Panc1 (cell line): ENCODE measurements around the gene GRIN2A.

ENCODE experiments used
- POLR2AphosphoS5 ChIP-seq: IDR thresholded peaks from 2 replicates; pipeline ENCODE4 v1.6.1; 2012; ENCODE audit warnings: mild to moderate bottlenecking, low read depth, low read length, moderate library complexity
- SIN3A ChIP-seq: IDR thresholded peaks from 2 replicates; pipeline ENCODE4 v1.6.1; 2012; ENCODE audit warnings: low read depth, mild to moderate bottlenecking, low read length, moderate library complexity, borderline replicate concordance; ENCODE audit not compliant: insufficient read depth
- TCF7L2 ChIP-seq: IDR thresholded peaks from 2 replicates; pipeline ENCODE4 v1.6.1; 2011; ENCODE audit warnings: mild to moderate bottlenecking, low read depth, low read length, inconsistent platforms
- TF ChIP-seq, protein P1 (sequence below): fragments of 450-650 bp; IDR thresholded peaks from 2 replicates; pipeline ENCODE4 v1.5.1; 2017; ENCODE audit warnings: mild to moderate bottlenecking
- TF ChIP-seq, protein P2 (sequence below), 2 experiments: IDR thresholded peaks; 2 replicates each; pipeline ENCODE4 v1.6.1; 2011 to 2012; ENCODE audit warnings: low read depth in 2 of 2, control low read depth in 1 of 2, low read length in 1 of 2, mild to moderate bottlenecking in 1 of 2, moderate library complexity in 1 of 2; ENCODE audit not compliant: insufficient read depth in 1 of 2

DNA sequence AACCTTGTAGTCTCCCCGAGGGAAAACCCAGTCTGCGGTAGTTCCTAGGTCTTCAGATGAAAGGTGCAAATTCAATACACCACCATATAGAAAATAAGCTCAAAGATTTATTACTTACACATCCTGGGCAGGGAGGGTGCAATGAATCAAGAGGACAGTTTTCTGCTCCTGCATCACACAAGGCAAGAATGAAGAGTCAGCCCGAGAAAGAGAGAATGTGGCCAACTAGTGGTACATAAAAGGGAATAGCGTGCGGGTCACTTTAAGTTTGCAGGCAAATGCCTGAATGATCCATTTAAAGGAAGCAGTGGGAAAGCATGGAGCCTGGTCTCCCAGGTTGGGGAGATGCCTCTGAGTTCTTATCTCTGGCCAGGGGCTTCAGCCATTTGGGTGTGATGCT is 403.4 kb downstream of the GRIN2A start:
- TF ChIP-seq, protein P1, sequence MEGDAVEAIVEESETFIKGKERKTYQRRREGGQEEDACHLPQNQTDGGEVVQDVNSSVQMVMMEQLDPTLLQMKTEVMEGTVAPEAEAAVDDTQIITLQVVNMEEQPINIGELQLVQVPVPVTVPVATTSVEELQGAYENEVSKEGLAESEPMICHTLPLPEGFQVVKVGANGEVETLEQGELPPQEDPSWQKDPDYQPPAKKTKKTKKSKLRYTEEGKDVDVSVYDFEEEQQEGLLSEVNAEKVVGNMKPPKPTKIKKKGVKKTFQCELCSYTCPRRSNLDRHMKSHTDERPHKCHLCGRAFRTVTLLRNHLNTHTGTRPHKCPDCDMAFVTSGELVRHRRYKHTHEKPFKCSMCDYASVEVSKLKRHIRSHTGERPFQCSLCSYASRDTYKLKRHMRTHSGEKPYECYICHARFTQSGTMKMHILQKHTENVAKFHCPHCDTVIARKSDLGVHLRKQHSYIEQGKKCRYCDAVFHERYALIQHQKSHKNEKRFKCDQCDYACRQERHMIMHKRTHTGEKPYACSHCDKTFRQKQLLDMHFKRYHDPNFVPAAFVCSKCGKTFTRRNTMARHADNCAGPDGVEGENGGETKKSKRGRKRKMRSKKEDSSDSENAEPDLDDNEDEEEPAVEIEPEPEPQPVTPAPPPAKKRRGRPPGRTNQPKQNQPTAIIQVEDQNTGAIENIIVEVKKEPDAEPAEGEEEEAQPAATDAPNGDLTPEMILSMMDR, result no peak
- TF ChIP-seq, protein P2, sequence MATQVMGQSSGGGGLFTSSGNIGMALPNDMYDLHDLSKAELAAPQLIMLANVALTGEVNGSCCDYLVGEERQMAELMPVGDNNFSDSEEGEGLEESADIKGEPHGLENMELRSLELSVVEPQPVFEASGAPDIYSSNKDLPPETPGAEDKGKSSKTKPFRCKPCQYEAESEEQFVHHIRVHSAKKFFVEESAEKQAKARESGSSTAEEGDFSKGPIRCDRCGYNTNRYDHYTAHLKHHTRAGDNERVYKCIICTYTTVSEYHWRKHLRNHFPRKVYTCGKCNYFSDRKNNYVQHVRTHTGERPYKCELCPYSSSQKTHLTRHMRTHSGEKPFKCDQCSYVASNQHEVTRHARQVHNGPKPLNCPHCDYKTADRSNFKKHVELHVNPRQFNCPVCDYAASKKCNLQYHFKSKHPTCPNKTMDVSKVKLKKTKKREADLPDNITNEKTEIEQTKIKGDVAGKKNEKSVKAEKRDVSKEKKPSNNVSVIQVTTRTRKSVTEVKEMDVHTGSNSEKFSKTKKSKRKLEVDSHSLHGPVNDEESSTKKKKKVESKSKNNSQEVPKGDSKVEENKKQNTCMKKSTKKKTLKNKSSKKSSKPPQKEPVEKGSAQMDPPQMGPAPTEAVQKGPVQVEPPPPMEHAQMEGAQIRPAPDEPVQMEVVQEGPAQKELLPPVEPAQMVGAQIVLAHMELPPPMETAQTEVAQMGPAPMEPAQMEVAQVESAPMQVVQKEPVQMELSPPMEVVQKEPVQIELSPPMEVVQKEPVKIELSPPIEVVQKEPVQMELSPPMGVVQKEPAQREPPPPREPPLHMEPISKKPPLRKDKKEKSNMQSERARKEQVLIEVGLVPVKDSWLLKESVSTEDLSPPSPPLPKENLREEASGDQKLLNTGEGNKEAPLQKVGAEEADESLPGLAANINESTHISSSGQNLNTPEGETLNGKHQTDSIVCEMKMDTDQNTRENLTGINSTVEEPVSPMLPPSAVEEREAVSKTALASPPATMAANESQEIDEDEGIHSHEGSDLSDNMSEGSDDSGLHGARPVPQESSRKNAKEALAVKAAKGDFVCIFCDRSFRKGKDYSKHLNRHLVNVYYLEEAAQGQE (IDR thresholded peaks at IDR 0.05; ENCODE audit: insufficient read depth in 1 of 2, low read depth in 2 of 2, low read length in 1 of 2), result no peak
- TF ChIP-seq POLR2AphosphoS5 (no peak), SIN3A (no peak), TCF7L2 (no peak)
